GM12891 (cell line): ENCODE data around the gene MECR.

Experiments used
- PAX5 ChIP-seq: IDR thresholded peaks from 2 replicates; pipeline ENCODE4 v1.6.1; 2011; ENCODE audit warnings: low read length, moderate library complexity, mild to moderate bottlenecking; ENCODE audit not compliant: insufficient read depth, severe bottlenecking
- POLR2A ChIP-seq: IDR thresholded peaks from 2 replicates; pipeline ENCODE4 v1.6.1; 2011; ENCODE audit warnings: low read depth, low read length, control low read depth
- POLR2AphosphoS5 ChIP-seq: IDR thresholded peaks from 2 replicates; pipeline ENCODE4 v1.6.1; 2011; ENCODE audit warnings: low read depth, low read length, control low read depth
- SPI1 ChIP-seq: IDR thresholded peaks from 2 replicates; pipeline ENCODE4 v1.6.1; 2011; ENCODE audit warnings: low read depth, low read length, control low read depth
- TAF1 ChIP-seq: IDR thresholded peaks from 2 replicates; pipeline ENCODE4 v1.6.1; 2011; ENCODE audit warnings: low read depth, low read length, control low read depth

DNA sequence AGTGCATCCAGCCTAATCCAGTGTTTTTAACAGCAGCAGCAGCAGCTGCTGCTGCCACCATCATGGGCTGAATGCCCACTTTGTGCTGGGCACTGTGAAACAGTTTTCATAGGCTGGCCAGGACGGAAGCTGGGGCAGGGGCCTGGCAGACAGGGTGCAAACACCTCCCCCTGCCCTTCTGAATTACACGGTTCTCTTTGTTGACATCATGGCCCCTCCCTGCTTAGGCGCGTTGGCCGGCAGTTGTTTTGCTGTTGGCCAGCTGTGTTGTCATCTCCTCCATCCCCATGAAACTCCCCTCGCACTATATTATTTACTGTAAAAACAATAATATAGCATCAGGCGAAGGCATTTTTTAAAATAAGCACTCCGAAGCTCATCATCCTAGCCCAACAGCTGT is 38.6 kb upstream of the MECR start:
- TF ChIP-seq POLR2A, result no peak
- TF ChIP-seq POLR2AphosphoS5, result no peak
- TF ChIP-seq PAX5, result no peak
- TF ChIP-seq SPI1, result no peak
- no peak for TF ChIP-seq TAF1
